BE2C (cell line): ENCODE data around the gene ALKBH3.
A peak's percentile ranks its signal among the peaks of the same experiment; 100 is the strongest.

Experiments
- DNase-seq: peaks from one replicate; pipeline ENCODE4 v3.0.0-alpha.2; 2020
- H3K27me3 ChIP-seq: fragments of 250-450 bp; sonication (Bioruptor Pico); 2 replicates; pipeline ENCODE4 v1.5.1; 2020; ENCODE audit warnings: mild to moderate bottlenecking
- H3K36me3 ChIP-seq: fragments of 250-450 bp; sonication (Bioruptor Pico); 2 replicates; pipeline ENCODE4 v1.5.1; 2020; ENCODE audit warnings: mild to moderate bottlenecking
- H3K4me1 ChIP-seq: fragments of 250-450 bp; sonication (Bioruptor Pico); 2 replicates; pipeline ENCODE4 v1.5.1; 2020
- H3K4me3 ChIP-seq: 2 replicates; pipeline ENCODE4 v1.5.1; 2011; ENCODE audit warnings: low read depth, low read length
- H3K9me3 ChIP-seq: fragments of 250-450 bp; sonication (Bioruptor Pico); 2 replicates; pipeline ENCODE4 v1.5.1; 2020
- CTCF ChIP-seq: IDR thresholded peaks from 2 replicates; pipeline ENCODE4 v1.5.1; 2012; ENCODE audit warnings: mild to moderate bottlenecking, low read depth, low read length

ALKBH3 gene

GRCh38 chr11:43962383-43963278 lies 82.0 kb downstream of the ALKBH3 start:
- H3K4me3 ChIP-seq = peak overlapping the region; percentile 2
- peaks cover 13% of the 10 kb centered on the region for H3K4me1 ChIP-seq
- DNase-seq = no peak
- no peaks in the 10 kb centered on the region for H3K36me3 ChIP-seq
- no peak for TF ChIP-seq CTCF
- no peaks in the 10 kb centered on the region for H3K9me3 ChIP-seq
- H3K27me3 ChIP-seq = no peaks in the 10 kb centered on the region

GRCh38 chr11:43963279-43963620 lies 82.6 kb downstream of the ALKBH3 start:
- no peak for TF ChIP-seq CTCF
- Histone ChIP-seq H3K9me3 (no peaks in the 10 kb centered on the region), H3K27me3 (no peaks in the 10 kb centered on the region), H3K4me3 (no peak overlapping the region), H3K4me1 (peaks cover 13% of the 10 kb centered on the region), H3K36me3 (no peaks in the 10 kb centered on the region)
- DNase-seq = no peak

GRCh38 chr11:43967661-43968060 lies 87.0 kb downstream of the ALKBH3 start:
- DNase-seq = no peak
- H3K9me3 ChIP-seq = no peaks in the 10 kb centered on the region
- no peaks in the 10 kb centered on the region for H3K36me3 ChIP-seq
- H3K27me3 ChIP-seq = no peaks in the 10 kb centered on the region
- no peak for TF ChIP-seq CTCF
- no peak overlapping the region for H3K4me3 ChIP-seq
- H3K4me1 ChIP-seq = peaks cover 9% of the 10 kb centered on the region; the same call in 1 of the 2 replicates

GRCh38 chr11:43968719-43969118 lies 88.1 kb downstream of the ALKBH3 start:
- no peaks in the 10 kb centered on the region for H3K36me3 ChIP-seq
- no peak overlapping the region for H3K4me3 ChIP-seq
- no peaks in the 10 kb centered on the region for H3K9me3 ChIP-seq
- H3K4me1 ChIP-seq = peaks cover 3% of the 10 kb centered on the region; the same call in 1 of the 2 replicates
- TF ChIP-seq CTCF = no peak
- H3K27me3 ChIP-seq = no peaks in the 10 kb centered on the region
- DNase-seq = no peak

GRCh38 chr11:43969543-43969942 lies 88.9 kb downstream of the ALKBH3 start:
- Histone ChIP-seq H3K9me3 (no peaks in the 10 kb centered on the region), H3K4me3 (no peak overlapping the region), H3K4me1 (peaks cover 3% of the 10 kb centered on the region; the same call in 1 of the 2 replicates), H3K36me3 (no peaks in the 10 kb centered on the region), H3K27me3 (no peaks in the 10 kb centered on the region)
- peak; percentile 63 for DNase-seq
- no peak for TF ChIP-seq CTCF
